C1 segment of cervical spinal cord (tissue), 14 donors: Measurements from ENCODE around the gene TPH2.

Experiments used
- DNase-seq, 14 donors: peaks; one replicate each; lab custom pipeline; 2025; lab: John Stamatoyannopoulos, UW

TPH2 gene

GRCh38 chr12:72033991-72034390 lies 95.3 kb downstream of the TPH2 start:
- no peak for DNase-seq

GRCh38 chr12:72035625-72036024 lies 97.0 kb downstream of the TPH2 start:
- DNase-seq = no peak

- DNase-seq = no peak
These were observed 97.7 kb downstream of the TPH2 start for GRCh38 chr12:72036393-72036792.

GRCh38 chr12:72037006-72037795 lies 98.6 kb downstream of the TPH2 start:
- DNase-seq = no peak

- no peak for DNase-seq
These were observed 103.2 kb downstream of the TPH2 start for GRCh38 chr12:72041811-72042210.

GRCh38 chr12:72053604-72054003 lies 115.0 kb downstream of the TPH2 start:
- DNase-seq = no peak

- no peak for DNase-seq
These were observed 115.9 kb downstream of the TPH2 start for GRCh38 chr12:72054511-72054910.

- DNase-seq = no peak
These were observed 118.8 kb downstream of the TPH2 start for GRCh38 chr12:72057330-72057914.

- no peak for DNase-seq
These were observed 124.4 kb downstream of the TPH2 start for GRCh38 chr12:72063073-72063472.

GRCh38 chr12:72071030-72071429 lies 132.4 kb downstream of the TPH2 start:
- DNase-seq = no peak

GRCh38 chr12:72072592-72073212 lies 134.1 kb downstream of the TPH2 start:
- no peak for DNase-seq

GRCh38 chr12:72074065-72074464 lies 135.4 kb downstream of the TPH2 start:
- no peak for DNase-seq

GRCh38 chr12:72074956-72075355 lies 136.3 kb downstream of the TPH2 start:
- DNase-seq = no peak

- no peak for DNase-seq
These were observed 136.8 kb downstream of the TPH2 start for GRCh38 chr12:72075401-72075800.

- DNase-seq = peak in 1 of 14 donors; percentile 78
These were observed 137.4 kb downstream of the TPH2 start for GRCh38 chr12:72075891-72076557.

GRCh38 chr12:72076558-72076915 lies 137.9 kb downstream of the TPH2 start:
- peak in 1 of 14 donors; percentile 29 for DNase-seq

GRCh38 chr12:72077111-72077820 lies 138.6 kb downstream of the TPH2 start:
- DNase-seq = peak in 1 of 14 donors; percentile 54

- DNase-seq = peak in 3 of 14 donors; percentile 5 to 75 (median 7)
These were observed 143.1 kb downstream of the TPH2 start for GRCh38 chr12:72081777-72082176.
